ENCODE data around the gene OTUD5. TPM values are rescaled to one million over a fixed set of nuclear protein-coding genes. Genes with fewer than 3 reads are reported as not detected.

OTUD5 gene
- total and polyA plus RNA-seq, 12 donors: 39.4 to 79.5 (median 53.8) TPM

GRCh38 chrX:48978226-48978625 is 20.8 kb upstream of the OTUD5 start:
- Histone ChIP-seq H3K4me1 (replicated peaks in 1 of 2) (no peaks in the 10 kb centered on the region), H3K36me3 (replicated peaks in 1 of 2) (peaks cover 0 to 42% of the 10 kb centered on the region in 2 donors), H3K4me3 (no peak overlapping the region), H3K27me3 (no peaks in the 10 kb centered on the region), H3K9me3 (replicated peaks in 1 of 3) (no peaks in the 10 kb centered on the region), H3K27ac (no peak overlapping the region)
- intact Hi-C loops (cut with DNase I): loop anchor here in 1 of 2 donors (10.0 kb wide), 1 partner anchor 67 kb away; the partner anchor contains the start of gene TFE3
- TF ChIP-seq POLR2A (IDR thresholded peaks at IDR 0.05) (no peak), CTCF (IDR thresholded peaks at IDR 0.05) (no peak)
- DNase-seq: no peak
- 73 to 98% (median 91%) methylated on average over 1 to 5 of the region's 5 CpGs for WGBS, 4 donors

GRCh38 chrX:48976086-48976485 is 18.7 kb upstream of the OTUD5 start:
- no peaks in the 10 kb centered on the region for H3K4me1 ChIP-seq (replicated peaks in 1 of 2)
- 61 to 73% (median 73%) methylated on average over 3 to 6 of the region's 6 CpGs; no CpG with 5 or more reads in 1 of the 4 donors for WGBS, 4 donors
- H3K4me3 ChIP-seq: no peak overlapping the region
- TF ChIP-seq POLR2A (IDR thresholded peaks at IDR 0.05): no peak
- no peak for TF ChIP-seq CTCF (IDR thresholded peaks at IDR 0.05)
- no peaks in the 10 kb centered on the region for H3K9me3 ChIP-seq (replicated peaks in 1 of 3)
- DNase-seq: no peak
- H3K36me3 ChIP-seq (replicated peaks in 1 of 2): peaks cover 0 to 24% of the 10 kb centered on the region in 2 donors
- no peaks in the 10 kb centered on the region for H3K27me3 ChIP-seq
- intact Hi-C loops (cut with DNase I): loop anchor here in 1 of 2 donors (10.0 kb wide), 1 partner anchor 69 kb away; the partner anchor contains the start of gene TFE3
- H3K27ac ChIP-seq: no peak overlapping the region

GRCh38 chrX:48975541-48975940 is 18.1 kb upstream of the OTUD5 start:
- no peak overlapping the region for H3K4me3 ChIP-seq
- no peaks in the 10 kb centered on the region for H3K4me1 ChIP-seq (replicated peaks in 1 of 2)
- intact Hi-C loops (cut with DNase I): loop anchor here in 1 of 2 donors (10.0 kb wide), 1 partner anchor 69 kb away; the partner anchor contains the start of gene TFE3
- no peak overlapping the region for H3K27ac ChIP-seq
- H3K27me3 ChIP-seq: no peaks in the 10 kb centered on the region
- DNase-seq: no peak
- 80 to 91% (median 88%) methylated on average over 5 of the region's 5 CpGs for WGBS, 4 donors
- peaks cover 0 to 19% of the 10 kb centered on the region in 2 donors for H3K36me3 ChIP-seq (replicated peaks in 1 of 2)
- no peak for TF ChIP-seq CTCF (IDR thresholded peaks at IDR 0.05)
- TF ChIP-seq POLR2A (IDR thresholded peaks at IDR 0.05): no peak
- H3K9me3 ChIP-seq (replicated peaks in 1 of 3): no peaks in the 10 kb centered on the region

GRCh38 chrX:48975041-48975440 is 17.6 kb upstream of the OTUD5 start:
- intact Hi-C loops (cut with DNase I): loop anchor here in 1 of 2 donors (10.0 kb wide), 1 partner anchor 70 kb away; the partner anchor contains the start of gene TFE3
- Histone ChIP-seq H3K36me3 (replicated peaks in 1 of 2) (peaks cover 0 to 19% of the 10 kb centered on the region in 2 donors), H3K27ac (no peak overlapping the region), H3K4me3 (no peak overlapping the region), H3K9me3 (replicated peaks in 1 of 3) (no peaks in the 10 kb centered on the region), H3K27me3 (no peaks in the 10 kb centered on the region), H3K4me1 (replicated peaks in 1 of 2) (no peaks in the 10 kb centered on the region)
- DNase-seq: no peak
- TF ChIP-seq POLR2A (IDR thresholded peaks at IDR 0.05) (no peak), CTCF (IDR thresholded peaks at IDR 0.05) (no peak)
- WGBS, 4 donors: 78 to 92% (median 85%) methylated on average over 7 of the region's 7 CpGs; no CpG with 5 or more reads in 1 of the 4 donors

All from adrenal gland (tissue), 12 donors.